Measurements from ENCODE around the gene MAP1LC3B2.

DNA sequence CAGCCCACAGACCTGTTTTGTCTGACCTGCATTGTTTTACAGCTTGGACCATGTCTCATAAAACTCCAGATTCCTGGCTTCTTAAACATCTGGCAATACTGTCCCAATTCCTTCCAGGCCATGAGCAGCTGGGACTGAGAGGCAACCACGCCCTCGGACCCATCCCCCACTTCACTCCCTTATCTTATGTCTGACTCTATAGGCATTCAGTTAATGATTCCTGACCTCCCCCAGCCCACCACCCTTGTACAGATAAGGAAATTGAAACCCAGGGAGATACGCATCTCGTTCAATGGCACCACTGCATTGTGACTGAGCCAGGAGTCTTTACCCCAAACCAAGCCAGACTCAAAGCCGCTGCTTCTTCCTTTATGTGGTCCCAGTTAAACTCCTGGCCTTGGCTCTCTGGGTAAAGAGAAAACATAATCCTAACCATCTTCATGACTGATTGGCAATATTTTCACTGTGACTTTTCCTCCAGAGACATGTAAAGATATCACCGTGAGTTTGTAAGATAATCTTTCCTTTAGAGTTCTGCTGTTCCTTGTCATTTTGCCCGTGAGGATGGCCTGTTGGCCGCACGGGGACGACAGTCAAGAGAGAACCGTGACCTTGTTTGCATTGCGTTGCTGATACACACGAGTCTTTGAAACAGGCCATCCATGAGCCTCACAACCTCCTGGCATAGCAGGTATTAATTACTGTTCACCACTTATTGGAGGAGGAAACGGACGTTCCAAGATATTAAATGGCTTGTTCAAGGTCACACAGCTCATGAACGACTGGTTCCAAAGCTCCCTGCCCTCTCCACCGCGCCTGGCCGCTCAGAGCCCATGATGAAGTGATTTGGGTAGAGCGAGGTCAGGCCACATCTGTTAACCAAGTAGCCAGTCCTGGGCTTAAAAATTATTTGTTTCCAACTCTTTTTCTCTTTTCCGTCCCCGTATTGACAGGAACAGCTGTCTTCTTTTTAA lies 39.4 kb downstream of the MAP1LC3B2 start:
- TF ChIP-seq POLR2AphosphoS5 (IDR thresholded peaks at IDR 0.05) (no peak), CTCF (IDR thresholded peaks at IDR 0.05) (no peak), POLR2A (IDR thresholded peaks at IDR 0.05) (no peak), EP300 (IDR thresholded peaks at IDR 0.05) (no peak)

All from stomach (tissue), 4 donors.